Breast epithelium (tissue), 3 donors: ENCODE results near the gene TALDO1.
A peak's percentile ranks its signal among the peaks of the same experiment; 100 is the strongest.

Source experiments
- CTCF ChIP-seq, 3 donors: fragments of 450-650 bp; IDR thresholded peaks; one replicate each; pipeline ENCODE4 v1.5.1; 2016 to 2017; ENCODE audit warnings: antibody characterized with exemption in 3 of 3, mild to moderate bottlenecking in 3 of 3, moderate library complexity in 3 of 3
- POLR2A ChIP-seq: fragments of 450-650 bp; IDR thresholded peaks from one replicate; pipeline ENCODE4 v1.6.1; 2016; ENCODE audit warnings: antibody characterized with exemption, mild to moderate bottlenecking, moderate library complexity

GRCh38 chr11:808427-809286 lies 61.4 kb downstream of the TALDO1 start:
- TF ChIP-seq CTCF (IDR thresholded peaks at IDR 0.05) (peak in 1 of 3 donors; percentile 5), POLR2A (no peak)
